Activated CD8-positive, alpha-beta memory T cell treated with anti-CD3 and anti-CD28 coated beads for 24 hours (primary cell): ENCODE measurements around the gene ANKRD13B.

Experiments used
- DNase-seq: peaks from one replicate; pipeline ENCODE4 v3.0.0-alpha.2; 2020

The ANKRD13B gene

GRCh38 chr17:29582772-29583171 lies 10.2 kb upstream of the ANKRD13B start:
- no peak for DNase-seq

GRCh38 chr17:29583324-29584248 lies 9.3 kb upstream of the ANKRD13B start:
- DNase-seq: no peak

- no peak for DNase-seq
Observed at GRCh38 chr17:29584452-29585079, 8.4 kb upstream of the ANKRD13B start.

GRCh38 chr17:29585080-29585751 lies 7.7 kb upstream of the ANKRD13B start:
- no peak for DNase-seq

GRCh38 chr17:29586676-29587469 lies 6.1 kb upstream of the ANKRD13B start:
- DNase-seq: no peak

GRCh38 chr17:29587591-29587990 lies 5.3 kb upstream of the ANKRD13B start:
- no peak for DNase-seq

GRCh38 chr17:29588017-29588561 lies 4.8 kb upstream of the ANKRD13B start:
- DNase-seq: no peak

GRCh38 chr17:29588562-29589411 lies 4.1 kb upstream of the ANKRD13B start:
- peak; percentile 83 for DNase-seq

- peak; percentile 91 for DNase-seq
Observed at GRCh38 chr17:29589524-29590410, 3.2 kb upstream of the ANKRD13B start, which contains the start of gene GIT1. TSS of gene GIT1 (minus strand) at chr17:29589648. CDS start at chr17:29589378, 270 bp downstream.

- peak; percentile 76 for DNase-seq
Observed at GRCh38 chr17:29590411-29591145, 2.4 kb upstream of the ANKRD13B start.

GRCh38 chr17:29591146-29591736 lies 1.7 kb upstream of the ANKRD13B start:
- peak; percentile 81 for DNase-seq

- DNase-seq: peak; percentile 94
Observed at GRCh38 chr17:29591737-29592608, 959 bp upstream of the ANKRD13B start.

GRCh38 chr17:29593591-29594518 lies 923 bp downstream of the ANKRD13B start:
- no peak for DNase-seq

GRCh38 chr17:29594519-29595090 lies 1.7 kb downstream of the ANKRD13B start:
- DNase-seq: no peak

GRCh38 chr17:29595107-29595942 lies 2.4 kb downstream of the ANKRD13B start:
- no peak for DNase-seq
